Brain pericyte (primary cell): Measurements from ENCODE around the gene STAP1.

Experiments used
- DNase-seq: peaks from one replicate; pipeline ENCODE4 v3.0.0-alpha.2; 2012; ENCODE audit warnings: low read depth, low spot score

The STAP1 gene

DNA sequence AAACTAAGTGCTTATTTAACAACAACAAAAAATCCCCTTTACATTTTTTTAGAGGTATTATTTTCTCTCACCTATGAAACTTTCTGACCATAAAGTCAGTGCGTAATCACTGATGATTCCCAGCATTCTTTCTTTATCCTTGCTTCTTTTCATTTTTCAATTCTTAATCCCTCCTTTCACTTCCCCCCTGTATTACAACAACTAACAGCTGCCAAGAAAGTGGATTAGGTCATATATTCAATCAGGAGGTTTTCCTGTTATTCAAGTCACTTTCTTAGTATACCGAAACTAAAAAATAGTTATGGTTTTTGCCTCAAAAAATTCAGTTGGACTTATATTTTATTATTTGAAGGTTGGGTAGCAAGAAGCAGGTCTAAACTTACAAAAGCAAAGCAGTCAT lies 2.1 kb upstream of the STAP1 start:
- DNase-seq = no peak

DNA sequence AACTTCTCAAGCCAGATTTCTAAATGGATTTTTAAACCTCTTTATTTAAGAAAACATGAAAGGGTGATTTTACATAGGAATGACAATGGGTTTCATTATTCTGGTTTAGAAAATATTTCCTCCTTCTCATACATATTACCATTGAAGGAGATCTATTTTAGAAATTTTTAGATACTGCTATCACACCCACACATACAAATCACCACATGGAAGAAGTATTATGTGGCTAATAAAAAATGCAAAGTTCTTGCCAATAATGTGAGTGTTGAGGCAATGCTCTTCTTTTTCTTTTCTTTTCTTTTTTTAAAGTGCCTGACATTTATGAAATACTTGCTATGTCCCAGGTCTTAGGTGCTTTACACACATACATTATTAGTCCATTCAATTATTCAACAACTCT lies 6.8 kb downstream of the STAP1 start:
- no peak for DNase-seq

DNA sequence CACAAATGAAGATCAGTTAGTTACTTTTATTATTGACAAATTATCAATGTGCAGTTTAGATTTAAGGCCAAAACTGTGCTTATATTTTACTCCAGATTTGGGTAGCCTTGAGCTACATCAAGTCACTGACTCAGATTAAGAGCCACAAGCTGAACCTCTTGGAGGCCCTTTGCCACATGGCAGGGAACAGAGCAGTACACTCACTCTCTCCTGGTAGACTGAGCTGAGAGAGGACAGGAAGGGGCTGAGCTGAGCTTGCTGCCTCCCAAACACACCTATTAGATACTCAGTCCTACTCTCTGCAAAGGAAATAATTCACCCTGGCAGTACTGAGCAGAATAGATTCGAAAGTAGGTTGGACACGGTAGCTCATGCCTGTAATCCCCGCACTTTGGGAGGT lies 7.8 kb downstream of the STAP1 start:
- DNase-seq = no peak

DNA sequence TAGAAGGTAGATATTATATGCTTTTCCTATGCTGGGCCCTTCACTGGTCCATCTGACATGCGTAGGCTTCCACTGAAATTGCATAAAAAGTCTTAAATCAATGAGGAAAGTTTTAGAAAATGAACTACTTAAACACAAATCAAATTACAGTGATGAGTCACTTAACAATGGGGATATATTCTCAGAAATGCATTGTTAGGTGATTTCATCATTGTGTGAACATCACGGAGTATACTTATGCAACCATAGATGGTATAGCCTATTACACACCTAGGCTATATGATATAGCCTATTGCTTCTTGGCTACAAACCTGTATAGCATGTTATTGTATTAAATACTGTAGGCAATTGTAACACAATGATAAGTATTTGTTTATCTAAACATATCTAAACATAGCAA lies 10.3 kb downstream of the STAP1 start:
- DNase-seq = no peak

DNA sequence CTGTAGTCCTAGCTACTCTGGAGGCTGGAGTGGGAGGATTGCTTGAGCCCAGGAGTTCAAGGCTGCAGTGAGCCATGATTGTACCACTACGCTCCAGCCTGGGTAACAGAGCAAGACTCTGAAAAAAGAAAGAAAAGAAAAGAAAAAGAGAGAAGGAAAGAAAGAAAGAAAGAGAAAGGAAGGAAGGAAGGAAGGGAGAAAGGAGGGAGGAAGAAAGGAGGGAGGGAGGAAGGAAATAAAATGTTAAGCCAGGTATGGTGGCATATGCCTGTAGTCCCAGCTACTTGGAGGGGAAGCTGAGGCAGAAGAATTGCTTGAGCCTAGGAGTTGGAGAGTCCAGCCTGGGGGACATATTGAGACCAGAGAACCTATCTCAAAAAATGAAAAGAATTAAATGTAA lies 12.0 kb downstream of the STAP1 start:
- no peak for DNase-seq

DNA sequence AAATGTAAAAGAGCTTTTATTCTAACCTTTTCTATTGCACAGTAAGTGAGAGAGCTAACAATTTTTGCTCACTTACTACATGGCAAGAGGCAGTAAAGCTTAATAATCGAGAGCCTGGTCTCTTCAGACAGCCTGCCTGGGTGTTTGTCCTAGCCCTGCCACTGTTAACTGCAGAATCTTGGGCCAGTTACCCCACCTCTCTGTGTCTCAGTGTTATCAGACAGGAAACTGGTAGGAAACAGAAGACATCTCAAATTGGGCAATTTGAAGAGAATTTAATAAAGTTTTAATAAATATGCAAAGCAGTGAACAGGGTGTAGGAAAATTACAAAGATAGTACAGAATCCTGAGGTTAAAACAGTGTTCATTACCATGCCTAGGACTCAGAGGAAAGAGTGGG lies 13.4 kb downstream of the STAP1 start:
- DNase-seq = no peak

DNA sequence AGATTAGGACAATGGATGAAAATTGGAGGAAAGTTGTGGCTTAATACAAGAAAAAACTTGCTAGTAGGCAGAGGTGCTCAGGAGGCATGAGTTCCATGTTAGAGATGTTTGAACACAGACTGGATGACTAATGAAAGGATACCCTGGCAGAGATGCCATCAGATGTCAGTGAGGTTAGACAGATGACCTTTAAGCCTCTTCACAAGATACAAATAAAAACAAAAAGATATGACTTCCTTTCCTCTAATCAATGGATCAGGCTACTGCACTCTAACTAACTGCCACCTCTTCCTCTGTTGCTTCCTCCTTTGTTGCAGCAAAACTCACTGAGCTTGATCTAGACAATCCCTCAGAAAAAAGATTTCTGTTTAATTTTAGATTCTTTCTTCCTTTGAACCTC lies 14.7 kb downstream of the STAP1 start:
- no peak for DNase-seq

DNA sequence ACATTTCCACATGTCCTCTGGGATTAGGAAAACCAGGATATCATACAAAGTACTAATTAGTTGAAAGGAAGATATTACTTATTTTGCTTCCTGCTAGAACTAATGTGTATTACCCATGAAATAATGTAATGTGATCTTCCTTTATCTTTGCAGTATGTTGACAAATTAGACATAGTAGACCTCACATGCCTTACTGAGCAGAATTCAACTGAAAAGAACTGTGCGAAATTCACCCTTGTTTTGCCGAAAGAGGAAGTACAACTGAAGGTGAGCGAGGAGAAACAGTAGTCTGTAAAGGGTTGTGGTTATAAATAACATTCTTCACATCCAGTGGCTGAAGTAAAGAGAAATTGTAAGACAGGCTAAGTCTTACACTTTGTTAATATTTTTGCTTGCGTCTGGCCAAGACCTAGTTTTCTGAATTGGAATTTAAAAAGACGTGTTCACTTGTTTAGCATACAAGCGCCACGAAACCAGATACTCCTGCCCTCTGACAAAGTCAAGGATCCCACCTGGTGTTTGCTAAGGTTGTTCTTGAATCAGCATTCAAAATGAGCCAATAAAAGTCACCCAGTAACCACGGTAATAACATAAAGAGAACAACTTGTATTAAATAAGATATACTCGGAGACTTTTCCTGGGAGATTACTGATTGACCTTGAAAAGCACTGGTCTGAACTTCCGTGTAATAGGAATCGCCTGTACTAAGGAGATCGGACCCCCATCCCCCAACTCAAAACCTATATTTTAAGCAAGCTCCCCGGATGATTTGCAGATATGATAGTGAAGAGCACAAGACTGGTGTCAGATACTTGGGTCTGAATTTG lies 16.9 kb downstream of the STAP1 start:
- DNase-seq = no peak

DNA sequence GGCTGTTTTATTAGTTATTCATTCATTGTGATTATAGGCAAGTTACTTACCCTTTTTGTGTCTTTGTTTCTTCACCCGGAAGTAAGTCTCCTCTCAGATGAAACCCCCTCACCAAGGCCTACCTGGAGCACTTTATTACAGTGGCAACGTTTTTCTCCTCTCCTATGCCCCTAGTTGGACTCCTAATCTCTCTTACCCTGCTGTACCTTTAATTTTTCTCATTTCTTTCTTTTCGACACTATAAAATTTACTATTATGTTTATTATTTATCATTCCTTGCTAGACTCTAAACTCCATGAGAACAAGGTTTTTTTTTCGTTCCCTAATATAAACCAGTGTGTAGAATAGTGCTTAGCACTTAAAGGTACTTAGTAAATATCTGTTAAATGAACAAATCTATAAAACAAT lies 17.5 kb downstream of the STAP1 start:
- DNase-seq = no peak

DNA sequence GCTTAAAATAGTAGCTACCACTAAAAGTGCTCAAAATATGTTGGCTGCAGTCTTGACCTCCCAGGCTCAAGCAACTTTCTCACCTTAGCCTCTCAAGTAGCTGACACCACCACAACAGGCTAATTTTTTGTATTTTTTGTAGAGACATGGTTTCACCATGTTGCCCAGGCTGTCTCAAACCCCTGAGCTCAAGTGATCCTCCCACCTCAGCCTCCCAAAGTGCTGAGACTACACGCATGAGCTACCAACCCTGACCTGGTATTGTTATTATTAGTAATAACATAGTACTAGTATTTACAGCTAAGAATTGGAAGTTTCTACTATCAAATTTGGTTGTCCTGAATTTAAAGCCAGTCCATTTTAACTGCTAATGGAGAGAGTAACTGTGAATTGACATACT lies 18.0 kb downstream of the STAP1 start:
- no peak for DNase-seq

DNA sequence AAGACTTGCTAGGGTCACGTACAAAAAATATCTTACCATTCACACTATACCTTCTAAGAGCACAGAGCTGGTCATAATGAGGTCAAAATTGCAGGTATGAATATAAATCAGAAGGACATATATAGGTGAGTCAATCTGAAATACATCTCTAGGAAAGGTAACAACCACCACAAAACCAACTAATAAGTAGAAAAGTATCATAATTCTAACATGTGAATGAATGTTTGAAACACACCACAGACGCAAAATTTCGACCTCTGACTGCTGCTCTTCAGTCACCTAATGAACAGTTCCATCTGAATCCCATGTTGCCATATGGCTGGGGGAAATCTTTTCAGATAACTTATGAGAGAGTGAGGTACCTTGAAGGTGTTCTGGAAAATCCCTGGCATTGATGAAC lies 22.1 kb downstream of the STAP1 start:
- no peak for DNase-seq

DNA sequence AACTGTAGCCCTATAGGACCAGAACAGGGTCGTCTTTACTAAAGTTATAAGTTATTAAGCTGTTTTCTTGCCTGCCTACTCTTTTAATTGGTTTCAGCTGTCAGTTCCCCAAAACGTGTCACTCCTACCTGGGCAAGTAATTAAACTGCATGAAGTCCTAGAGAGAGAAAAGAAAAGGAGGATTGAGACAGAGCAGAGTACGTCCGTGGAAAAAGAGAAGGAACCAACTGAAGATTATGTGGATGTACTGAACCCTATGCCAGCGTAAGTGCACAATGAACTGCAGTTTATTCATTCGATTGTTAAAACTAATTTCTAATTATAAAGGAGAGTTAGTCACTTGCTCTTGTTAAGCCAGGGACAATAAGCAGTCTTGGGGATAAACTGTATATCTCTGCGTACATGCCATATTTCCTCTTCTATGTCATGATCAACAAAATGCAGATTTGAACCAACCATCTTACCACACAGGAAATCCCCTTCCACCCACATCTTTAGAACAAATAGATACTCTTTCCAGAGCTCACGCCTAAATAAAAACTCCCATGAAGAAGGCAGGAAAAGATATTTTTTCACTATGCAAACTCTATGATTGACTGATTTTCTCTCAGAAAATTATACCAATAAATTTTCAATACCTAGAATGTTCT lies 22.8 kb downstream of the STAP1 start:
- no peak for DNase-seq

DNA sequence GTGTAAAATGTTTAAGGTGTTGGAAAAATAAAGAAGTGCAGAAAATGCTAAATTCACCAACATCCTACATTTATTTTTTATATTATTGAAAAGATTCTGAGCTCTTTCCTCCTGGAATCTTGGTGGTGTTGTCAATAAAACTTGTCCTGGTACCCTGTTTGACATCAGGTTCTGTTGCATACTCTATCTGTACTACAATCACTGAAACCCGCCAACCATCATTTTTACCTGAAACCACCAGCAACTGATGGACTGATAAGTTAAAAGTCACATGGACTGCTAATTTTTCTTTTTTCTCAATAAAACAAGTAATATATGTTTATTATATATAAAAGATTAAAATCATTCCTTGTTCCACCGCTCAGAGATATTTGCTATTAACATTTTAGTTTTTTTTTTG lies 23.4 kb downstream of the STAP1 start:
- DNase-seq = no peak

DNA sequence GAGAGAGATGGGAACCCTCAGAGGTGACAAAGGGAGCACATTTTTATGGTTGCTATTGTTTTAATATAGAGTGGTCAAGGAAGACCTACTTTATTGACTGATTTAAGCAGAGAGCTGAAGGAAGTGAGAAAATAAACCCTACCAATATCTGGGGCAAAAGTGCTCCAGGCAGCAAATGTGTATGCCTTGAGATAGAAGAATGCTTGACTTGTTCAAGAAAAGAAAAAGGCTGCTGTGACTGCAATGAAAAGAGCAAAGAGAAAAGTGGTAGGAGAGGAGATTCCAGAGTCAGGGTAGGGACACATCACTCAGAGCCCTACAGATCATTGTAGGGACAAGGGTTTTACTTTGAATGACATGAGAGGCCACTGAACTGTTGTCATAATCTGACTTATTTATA lies 26.0 kb downstream of the STAP1 start:
- no peak for DNase-seq

DNA sequence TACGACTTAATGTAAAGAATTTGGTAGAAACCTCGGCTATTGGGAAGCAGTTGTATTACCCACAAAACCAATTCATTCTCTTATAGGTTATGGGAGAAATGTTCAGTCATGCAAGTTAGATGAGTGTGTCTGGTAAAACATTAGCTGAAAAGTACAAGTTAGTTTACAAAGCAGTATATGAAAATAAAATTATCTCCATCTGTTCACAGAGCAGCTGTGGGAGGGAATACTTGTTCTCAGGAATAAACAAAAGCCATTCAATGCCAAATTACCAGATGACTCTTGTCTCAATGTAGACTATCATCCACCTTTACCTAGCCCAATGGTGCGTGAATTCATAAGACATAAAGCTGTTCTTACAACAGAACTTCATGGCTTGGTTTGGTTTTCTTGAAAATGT lies 28.6 kb downstream of the STAP1 start:
- DNase-seq = no peak

DNA sequence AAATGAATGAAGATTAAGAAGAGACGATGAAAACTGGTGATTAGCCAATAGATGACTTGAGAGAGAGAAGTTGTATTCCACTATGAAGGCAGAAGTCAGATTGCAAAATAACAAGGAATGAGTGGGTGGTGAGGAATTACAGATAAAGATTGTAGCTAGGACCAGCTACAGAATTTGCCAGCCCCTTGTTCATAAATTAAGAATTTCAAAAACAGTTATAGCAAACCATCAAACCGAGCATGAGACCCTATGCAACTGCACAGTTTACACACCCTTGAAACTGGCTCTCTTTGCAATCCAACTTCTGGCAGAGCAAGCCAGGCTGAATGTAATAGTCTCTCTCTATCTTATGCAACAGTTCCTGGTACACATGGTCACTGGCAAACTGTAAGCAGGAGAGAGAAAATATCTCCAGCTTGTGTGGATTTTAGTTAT lies 35.2 kb downstream of the STAP1 start:
- DNase-seq = no peak

DNA sequence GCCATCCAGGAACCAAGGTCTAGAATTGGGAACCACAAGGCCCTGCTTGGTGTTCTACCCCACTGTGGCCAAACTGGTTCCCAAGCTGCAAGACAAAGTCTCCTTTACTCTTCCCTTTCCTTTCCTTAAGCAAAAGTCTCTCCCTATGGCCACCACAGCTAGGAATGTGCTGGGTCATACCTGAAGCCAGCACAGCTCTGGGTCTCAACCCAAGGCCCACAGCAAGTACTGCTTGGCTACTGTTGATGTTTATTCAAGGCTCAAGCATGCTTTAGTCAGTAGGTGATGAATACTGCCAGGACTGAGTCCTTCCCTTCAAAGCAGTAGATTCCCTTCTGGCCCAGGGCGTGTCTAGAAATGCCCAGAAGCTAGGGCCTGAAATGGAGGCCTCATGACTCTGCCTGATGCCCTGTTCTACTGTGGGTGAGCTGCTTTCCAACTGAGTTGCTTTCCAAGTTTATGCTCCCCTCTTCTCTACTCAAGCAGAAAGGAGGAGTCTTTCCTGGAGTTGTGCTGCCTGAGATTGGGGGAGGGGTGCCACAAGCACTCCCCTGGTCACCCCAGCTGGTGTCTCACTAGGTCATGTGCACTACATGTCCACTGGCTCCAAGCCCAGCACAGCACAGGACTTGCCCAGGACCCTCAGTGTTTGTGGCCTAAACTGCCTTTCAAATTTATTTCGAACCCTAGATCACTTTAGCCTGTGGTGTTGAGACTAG lies 44.9 kb downstream of the STAP1 start:
- no peak for DNase-seq

DNA sequence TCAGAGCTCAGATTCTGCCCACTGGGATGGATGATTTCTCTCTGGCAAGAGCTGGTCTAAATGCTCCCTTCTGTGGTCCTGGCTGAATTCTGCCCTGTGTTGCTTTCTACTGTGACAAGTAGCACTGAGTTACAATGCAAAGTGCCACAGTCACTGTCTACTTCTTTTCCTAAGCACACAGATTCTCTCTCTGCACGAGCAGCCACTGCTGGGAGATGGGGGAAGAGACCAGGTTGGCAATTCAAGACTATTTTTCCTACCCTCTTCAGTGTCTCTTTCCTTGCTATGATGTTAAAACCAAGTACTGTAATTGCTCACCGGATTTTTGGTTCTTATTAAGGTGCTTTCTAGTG lies 45.5 kb downstream of the STAP1 start:
- no peak for DNase-seq

DNA sequence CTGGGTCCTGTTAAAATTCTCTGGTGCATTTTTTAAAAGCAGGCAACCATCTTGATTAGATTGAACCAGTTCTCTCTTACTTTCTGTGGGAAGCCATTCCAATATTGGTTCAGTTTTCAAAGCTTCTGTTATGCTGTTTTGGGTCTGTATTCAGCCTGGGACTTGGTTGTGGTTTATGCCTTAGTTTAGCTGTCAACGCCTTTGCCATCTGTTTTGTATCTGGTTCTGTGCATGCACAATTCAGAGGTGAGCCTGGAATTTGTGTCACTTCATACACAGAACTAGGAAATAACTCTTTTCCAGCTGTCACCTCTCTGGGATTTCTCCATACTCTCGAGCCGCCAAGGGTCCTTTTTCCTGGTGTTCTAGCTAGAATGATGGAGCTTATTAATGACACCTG lies 46.2 kb downstream of the STAP1 start:
- DNase-seq = no peak

DNA sequence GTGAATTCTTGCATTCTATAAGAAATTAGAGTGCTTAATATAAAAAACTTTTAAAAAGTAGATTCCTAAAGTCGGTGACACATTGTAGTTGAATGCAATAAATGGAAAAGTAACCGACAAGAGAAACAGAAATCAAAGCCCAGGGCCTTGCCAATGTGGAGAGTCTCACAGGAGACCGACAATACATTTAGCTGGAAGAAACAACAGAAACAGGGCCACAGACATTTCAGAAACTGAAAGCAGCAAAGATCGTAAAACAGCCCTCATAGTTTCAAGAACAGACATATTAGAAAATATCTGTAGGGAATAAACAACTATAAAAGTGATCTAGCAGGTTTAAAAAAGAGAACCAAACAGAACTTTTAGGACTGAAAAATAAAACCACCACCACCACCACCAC lies 49.5 kb downstream of the STAP1 start:
- DNase-seq = no peak

DNA sequence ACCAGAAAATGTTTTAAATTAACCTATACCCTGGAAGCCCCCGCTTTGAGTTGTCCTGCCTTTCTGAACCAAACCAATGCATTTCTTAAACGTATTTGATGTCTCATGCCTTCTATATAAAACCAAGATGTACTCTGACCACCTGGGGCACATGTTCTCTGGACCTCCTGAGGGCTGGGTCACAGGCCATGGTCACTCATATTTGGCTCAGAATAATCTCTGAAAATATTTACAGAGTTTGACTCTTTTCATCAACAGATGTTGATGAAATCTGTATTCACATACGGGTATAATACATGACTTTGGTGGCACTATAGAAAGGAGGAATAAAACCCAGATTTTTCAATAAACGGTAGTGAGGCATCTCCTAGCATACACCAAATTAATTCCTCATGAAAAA lies 55.7 kb downstream of the STAP1 start:
- DNase-seq = no peak

DNA sequence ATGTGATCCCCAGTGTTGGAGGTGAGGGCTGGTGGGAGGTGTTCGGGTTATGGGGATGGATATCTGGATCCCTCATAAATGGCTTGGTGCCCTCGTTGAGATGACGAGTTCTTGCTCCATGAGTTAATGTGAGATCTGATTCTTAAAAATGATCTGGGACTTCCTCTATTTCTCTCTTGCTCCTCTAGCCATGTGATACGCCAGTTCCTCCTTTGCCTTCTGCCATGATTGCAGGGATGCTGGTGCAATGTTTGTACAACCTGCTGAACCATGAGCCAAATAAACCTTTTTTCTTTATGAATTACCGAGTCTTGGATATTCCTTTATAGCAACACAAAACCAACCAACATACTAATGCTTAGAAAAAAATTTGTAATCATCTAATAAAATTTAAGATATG lies 56.6 kb downstream of the STAP1 start:
- no peak for DNase-seq

DNA sequence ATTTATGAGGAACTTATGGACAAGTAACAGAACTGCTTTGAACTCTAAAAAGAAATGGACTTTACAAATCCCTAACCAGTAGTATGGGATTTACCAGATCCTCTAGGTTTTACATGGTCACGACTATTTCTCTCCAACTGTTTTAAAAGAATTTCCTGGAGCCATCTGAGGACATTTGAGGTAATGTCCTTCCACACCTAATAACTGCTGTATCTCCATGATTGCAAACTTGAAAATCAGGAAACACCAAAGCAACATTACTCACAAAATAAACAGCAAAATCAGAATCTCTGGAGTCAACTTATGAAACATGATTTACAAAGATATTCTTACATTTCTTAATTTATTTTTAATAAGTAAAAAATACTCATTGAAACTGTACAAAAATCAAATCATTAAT lies 58.0 kb downstream of the STAP1 start:
- DNase-seq = no peak
